ENCODE results near the gene GOLGA7B.

The GOLGA7B gene

GRCh38 chr10:97816609-97817008 lies 33.0 kb upstream of the GOLGA7B start:
- ChIA-PET POLR2A (no interaction called here), CTCF (interaction anchor here (0.6 kb wide), 1 partner anchor 130 kb away, joined by 3 read pairs; no protein-coding TSS in a partner anchor)
- Histone ChIP-seq H3K4me1 (ENCODE audit: control insufficient read depth, insufficient read depth, low read length) (no peaks in the 10 kb centered on the region), H3K27ac (ENCODE audit: extremely low read depth, low read depth, low read length) (no peak overlapping the region), H3K36me3 (ENCODE audit: control insufficient read depth in 2 of 2, insufficient read depth in 1 of 2, low read length in 2 of 2) (no peaks in the 10 kb centered on the region), H3K4me3 (ENCODE audit: low read depth, low read length) (no peak overlapping the region), H3K9me3 (ENCODE audit: control insufficient read depth, insufficient read depth, low read depth, low read length) (no peaks in the 10 kb centered on the region)
- TF ChIP-seq, protein P1, sequence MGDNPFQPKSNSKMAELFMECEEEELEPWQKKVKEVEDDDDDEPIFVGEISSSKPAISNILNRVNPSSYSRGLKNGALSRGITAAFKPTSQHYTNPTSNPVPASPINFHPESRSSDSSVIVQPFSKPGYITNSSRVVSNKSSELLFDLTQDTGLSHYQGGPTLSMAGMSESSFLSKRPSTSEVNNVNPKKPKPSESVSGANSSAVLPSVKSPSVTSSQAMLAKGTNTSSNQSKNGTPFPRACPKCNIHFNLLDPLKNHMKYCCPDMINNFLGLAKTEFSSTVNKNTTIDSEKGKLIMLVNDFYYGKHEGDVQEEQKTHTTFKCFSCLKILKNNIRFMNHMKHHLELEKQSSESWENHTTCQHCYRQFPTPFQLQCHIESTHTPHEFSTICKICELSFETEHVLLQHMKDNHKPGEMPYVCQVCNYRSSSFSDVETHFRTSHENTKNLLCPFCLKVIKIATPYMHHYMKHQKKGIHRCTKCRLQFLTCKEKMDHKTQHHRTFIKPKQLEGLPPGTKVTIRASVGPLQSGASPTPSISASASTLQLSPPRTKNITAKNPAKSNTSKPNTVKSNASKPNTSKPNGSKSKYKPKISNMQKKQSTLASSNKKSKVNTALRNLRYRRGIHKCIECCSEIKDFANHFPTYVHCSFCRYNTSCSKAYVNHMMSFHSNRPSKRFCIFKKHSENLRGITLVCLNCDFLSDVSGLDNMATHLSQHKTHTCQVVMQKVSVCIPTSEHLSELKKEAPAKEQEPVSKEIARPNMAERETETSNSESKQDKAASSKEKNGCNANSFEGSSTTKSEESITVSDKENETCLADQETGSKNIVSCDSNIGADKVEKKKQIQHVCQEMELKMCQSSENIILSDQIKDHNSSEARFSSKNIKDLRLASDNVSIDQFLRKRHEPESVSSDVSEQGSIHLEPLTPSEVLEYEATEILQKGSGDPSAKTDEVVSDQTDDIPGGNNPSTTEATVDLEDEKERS (tag by site-specific recombination; IDR thresholded peaks at IDR 0.05): no peak
- TF ChIP-seq ZNF585B (tag by site-specific recombination; IDR thresholded peaks at IDR 0.05) (no peak), ZNF610 (tag by site-specific recombination; IDR thresholded peaks at IDR 0.05; ENCODE audit: borderline replicate concordance) (no peak), ZNF621 (tag by site-specific recombination; IDR thresholded peaks at IDR 0.05) (no peak), ZNF513 (tag by site-specific recombination; IDR thresholded peaks at IDR 0.05) (no peak), ZNF280C (tag by site-specific recombination; IDR thresholded peaks at IDR 0.05) (no peak), PATZ1 (tag by site-specific recombination; IDR thresholded peaks at IDR 0.05) (no peak), KLF7 (tag by site-specific recombination; IDR thresholded peaks at IDR 0.05; ENCODE audit: borderline replicate concordance) (no peak), OVOL3 (tag by site-specific recombination; IDR thresholded peaks at IDR 0.05) (no peak), ZNF677 (tag by site-specific recombination; IDR thresholded peaks at IDR 0.05) (no peak), ZSCAN30 (tag by site-specific recombination; IDR thresholded peaks at IDR 0.05) (no peak), SCRT2 (tag by site-specific recombination; IDR thresholded peaks at IDR 0.05) (no peak)

DNA sequence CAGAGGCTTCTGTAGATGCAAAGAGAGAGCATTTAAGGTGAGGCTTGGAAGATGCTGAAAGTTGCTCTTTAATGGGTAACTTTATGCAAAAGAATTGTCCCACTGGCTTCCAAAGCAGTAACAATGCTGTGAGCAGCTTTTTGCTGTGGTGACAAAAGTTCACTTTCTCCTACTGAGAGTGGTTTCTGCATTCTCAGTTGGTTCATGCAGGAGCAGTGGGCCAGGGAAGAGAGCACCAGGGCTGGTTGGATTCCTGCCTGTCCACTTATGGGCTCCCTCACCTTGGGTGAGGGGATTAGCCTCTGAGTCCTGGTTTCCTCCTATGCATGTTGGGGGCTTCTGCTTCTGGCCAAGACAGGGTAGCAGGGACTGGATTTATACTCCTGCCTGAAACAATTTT lies 31.1 kb upstream of the GOLGA7B start:
- no peaks in the 10 kb centered on the region for H3K4me1 ChIP-seq (ENCODE audit: control insufficient read depth, insufficient read depth, low read length)
- ChIA-PET POLR2A (no interaction called here), CTCF (no interaction called here)
- no peaks in the 10 kb centered on the region for H3K9me3 ChIP-seq (ENCODE audit: control insufficient read depth, insufficient read depth, low read depth, low read length)
- H3K4me3 ChIP-seq (ENCODE audit: low read depth, low read length): no peak overlapping the region
- no peaks in the 10 kb centered on the region for H3K36me3 ChIP-seq (ENCODE audit: control insufficient read depth in 2 of 2, insufficient read depth in 1 of 2, low read length in 2 of 2)
- H3K27ac ChIP-seq (ENCODE audit: extremely low read depth, low read depth, low read length): no peak overlapping the region
- no peak for TF ChIP-seq ZNF202 (tag by site-specific recombination; IDR thresholded peaks at IDR 0.05; ENCODE audit: borderline replicate concordance)
- no peak for TF ChIP-seq ZNF223 (tag by site-specific recombination; IDR thresholded peaks at IDR 0.05)
- TF ChIP-seq, protein P2, sequence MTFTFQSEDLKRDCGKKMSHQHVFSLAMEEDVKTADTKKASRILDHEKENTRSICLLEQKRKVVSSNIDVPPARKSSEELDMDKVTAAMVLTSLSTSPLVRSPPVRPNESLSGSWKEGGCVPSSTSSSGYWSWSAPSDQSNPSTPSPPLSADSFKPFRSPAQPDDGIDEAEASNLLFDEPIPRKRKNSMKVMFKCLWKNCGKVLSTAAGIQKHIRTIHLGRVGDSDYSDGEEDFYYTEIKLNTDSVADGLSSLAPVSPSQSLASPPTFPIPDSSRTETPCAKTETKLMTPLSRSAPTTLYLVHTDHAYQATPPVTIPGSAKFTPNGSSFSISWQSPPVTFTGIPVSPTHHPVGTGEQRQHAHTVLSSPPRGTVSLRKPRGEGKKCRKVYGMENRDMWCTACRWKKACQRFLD (tag by site-specific recombination; IDR thresholded peaks at IDR 0.05): no peak
- TF ChIP-seq, protein P3, sequence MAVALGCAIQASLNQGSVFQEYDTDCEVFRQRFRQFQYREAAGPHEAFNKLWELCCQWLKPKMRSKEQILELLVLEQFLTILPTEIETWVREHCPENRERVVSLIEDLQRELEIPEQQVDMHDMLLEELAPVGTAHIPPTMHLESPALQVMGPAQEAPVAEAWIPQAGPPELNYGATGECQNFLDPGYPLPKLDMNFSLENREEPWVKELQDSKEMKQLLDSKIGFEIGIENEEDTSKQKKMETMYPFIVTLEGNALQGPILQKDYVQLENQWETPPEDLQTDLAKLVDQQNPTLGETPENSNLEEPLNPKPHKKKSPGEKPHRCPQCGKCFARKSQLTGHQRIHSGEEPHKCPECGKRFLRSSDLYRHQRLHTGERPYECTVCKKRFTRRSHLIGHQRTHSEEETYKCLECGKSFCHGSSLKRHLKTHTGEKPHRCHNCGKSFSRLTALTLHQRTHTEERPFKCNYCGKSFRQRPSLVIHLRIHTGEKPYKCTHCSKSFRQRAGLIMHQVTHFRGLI (tag by site-specific recombination; IDR thresholded peaks at IDR 0.05): no peak
- TF ChIP-seq ZNF768 (tag by site-specific recombination; IDR thresholded peaks at IDR 0.05): no peak
- no peak for TF ChIP-seq ZBTB21 (tag by site-specific recombination; IDR thresholded peaks at IDR 0.05)
- TF ChIP-seq SP7 (tag by site-specific recombination; IDR thresholded peaks at IDR 0.05): no peak
- TF ChIP-seq REST (tag by site-specific recombination; IDR thresholded peaks at IDR 0.05): no peak

Measured in HEK293 (cell line).